Measurements from ENCODE around the gene CTDSP2. TPM values are rescaled to one million over a fixed set of nuclear protein-coding genes. Genes with fewer than 3 reads are reported as not detected.
A peak's percentile ranks its signal among the peaks of the same experiment; 100 is the strongest.

CTDSP2 gene
- total and polyA plus RNA-seq, 7 donors, result 85.3 to 183 (median 122) TPM

DNA sequence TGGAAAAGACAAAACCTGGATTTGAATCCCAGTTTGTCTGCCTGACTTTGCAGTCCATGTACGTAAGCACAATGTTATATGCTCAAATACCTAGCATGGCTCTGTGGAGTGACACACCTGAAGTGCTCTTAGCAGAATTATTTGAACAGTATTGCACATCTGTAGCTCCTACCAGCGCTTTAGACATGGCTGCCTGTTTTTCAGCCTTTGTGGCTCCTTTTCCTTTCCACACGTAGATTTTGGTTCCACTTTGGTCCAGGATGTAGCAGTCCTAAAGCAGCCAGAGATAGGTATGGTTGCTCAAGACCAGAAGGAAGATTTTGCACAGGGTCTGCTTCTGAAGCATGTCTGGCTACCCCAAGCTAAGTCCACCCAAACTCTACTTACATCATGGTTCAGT, 37.1 kb downstream of the CTDSP2 start:
- 93 to 94% methylated on average over 3 of the region's 3 CpGs for WGBS, 2 donors
- TF ChIP-seq, protein P1, sequence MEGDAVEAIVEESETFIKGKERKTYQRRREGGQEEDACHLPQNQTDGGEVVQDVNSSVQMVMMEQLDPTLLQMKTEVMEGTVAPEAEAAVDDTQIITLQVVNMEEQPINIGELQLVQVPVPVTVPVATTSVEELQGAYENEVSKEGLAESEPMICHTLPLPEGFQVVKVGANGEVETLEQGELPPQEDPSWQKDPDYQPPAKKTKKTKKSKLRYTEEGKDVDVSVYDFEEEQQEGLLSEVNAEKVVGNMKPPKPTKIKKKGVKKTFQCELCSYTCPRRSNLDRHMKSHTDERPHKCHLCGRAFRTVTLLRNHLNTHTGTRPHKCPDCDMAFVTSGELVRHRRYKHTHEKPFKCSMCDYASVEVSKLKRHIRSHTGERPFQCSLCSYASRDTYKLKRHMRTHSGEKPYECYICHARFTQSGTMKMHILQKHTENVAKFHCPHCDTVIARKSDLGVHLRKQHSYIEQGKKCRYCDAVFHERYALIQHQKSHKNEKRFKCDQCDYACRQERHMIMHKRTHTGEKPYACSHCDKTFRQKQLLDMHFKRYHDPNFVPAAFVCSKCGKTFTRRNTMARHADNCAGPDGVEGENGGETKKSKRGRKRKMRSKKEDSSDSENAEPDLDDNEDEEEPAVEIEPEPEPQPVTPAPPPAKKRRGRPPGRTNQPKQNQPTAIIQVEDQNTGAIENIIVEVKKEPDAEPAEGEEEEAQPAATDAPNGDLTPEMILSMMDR (IDR thresholded peaks at IDR 0.05), result no peak
- no peak for TF ChIP-seq POLR2A (IDR thresholded peaks at IDR 0.05)
- no peak for TF ChIP-seq POLR2AphosphoS5 (IDR thresholded peaks at IDR 0.05)
- no peak for TF ChIP-seq EP300 (IDR thresholded peaks at IDR 0.05)
- Histone ChIP-seq H3K4me1 (peaks cover 0 to 11% (median 2%) of the 10 kb centered on the region in 4 donors), H3K27me3 (no peaks in the 10 kb centered on the region), H3K27ac (no peak overlapping the region), H3K4me3 (no peak overlapping the region), H3K36me3 (peaks cover 9 to 74% (median 22%) of the 10 kb centered on the region in 4 donors), H3K9me3 (no peaks in the 10 kb centered on the region)
- no peak for DNase-seq
- intact Hi-C loops (cut with DNase I), result no loop called here

DNA sequence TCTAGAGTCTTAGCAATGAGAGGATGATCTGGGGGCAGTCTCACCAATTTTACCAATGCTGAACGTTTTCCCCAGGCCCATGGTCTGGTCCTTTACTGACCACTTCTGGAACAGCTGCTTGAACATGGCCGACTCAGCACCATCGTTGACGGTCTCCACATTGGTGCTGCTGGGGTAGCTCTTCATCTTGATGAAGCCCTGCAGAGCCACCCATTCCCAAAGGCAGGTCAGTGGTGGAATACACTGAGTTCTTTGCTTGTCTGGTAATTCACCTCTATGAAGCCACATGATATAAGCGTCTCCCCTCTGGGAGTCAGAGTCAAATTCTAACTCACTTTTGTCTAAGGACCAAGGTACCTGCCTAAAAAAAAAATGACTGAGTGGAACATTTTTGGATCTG, 38.2 kb downstream of the CTDSP2 start:
- Histone ChIP-seq H3K36me3 (peaks cover 9 to 78% (median 22%) of the 10 kb centered on the region in 4 donors), H3K4me1 (peaks cover 0 to 13% (median 4%) of the 10 kb centered on the region in 4 donors), H3K27me3 (no peaks in the 10 kb centered on the region), H3K4me3 (no peak overlapping the region), H3K27ac (no peak overlapping the region), H3K9me3 (no peaks in the 10 kb centered on the region)
- DNase-seq, result no peak
- WGBS, 2 donors, result 91 to 94% methylated on average over 5 of the region's 5 CpGs
- intact Hi-C loops (cut with DNase I), result no loop called here
- TF ChIP-seq, protein P1 (IDR thresholded peaks at IDR 0.05), result no peak
- no peak for TF ChIP-seq POLR2A (IDR thresholded peaks at IDR 0.05)

DNA sequence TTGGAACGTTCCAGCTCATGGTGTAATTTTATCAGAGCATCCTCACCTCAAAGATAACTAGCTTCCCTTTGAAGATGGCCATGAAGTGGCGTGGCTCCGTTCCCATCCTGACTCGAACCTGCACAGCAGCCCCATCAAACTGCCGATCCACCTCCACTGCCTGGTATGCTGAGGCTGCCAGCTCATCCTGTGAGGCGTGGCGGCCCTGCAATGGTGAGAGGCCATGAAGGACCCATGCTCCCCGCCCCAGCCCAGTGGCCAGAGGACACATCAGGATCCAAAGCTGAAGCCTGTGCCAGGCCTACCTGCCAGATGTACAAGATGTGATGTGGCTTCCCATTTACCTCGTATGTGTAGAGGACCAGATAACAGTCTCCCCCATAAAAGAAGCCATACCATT, 39.2 kb downstream of the CTDSP2 start:
- intact Hi-C loops (cut with DNase I), result no loop called here
- WGBS, 2 donors, result 92 to 93% methylated on average over 9 of the region's 9 CpGs
- DNase-seq, result no peak
- TF ChIP-seq, protein P1 (IDR thresholded peaks at IDR 0.05), result no peak
- TF ChIP-seq EP300 (IDR thresholded peaks at IDR 0.05) (no peak), POLR2A (IDR thresholded peaks at IDR 0.05) (no peak), POLR2AphosphoS5 (IDR thresholded peaks at IDR 0.05) (no peak)
- peaks cover 0 to 13% (median 5%) of the 10 kb centered on the region in 4 donors for H3K4me1 ChIP-seq
- no peaks in the 10 kb centered on the region for H3K9me3 ChIP-seq
- H3K36me3 ChIP-seq, result peaks cover 9 to 80% (median 25%) of the 10 kb centered on the region in 4 donors
- H3K27ac ChIP-seq, result no peak overlapping the region
- H3K4me3 ChIP-seq, result no peak overlapping the region
- H3K27me3 ChIP-seq, result no peaks in the 10 kb centered on the region

DNA sequence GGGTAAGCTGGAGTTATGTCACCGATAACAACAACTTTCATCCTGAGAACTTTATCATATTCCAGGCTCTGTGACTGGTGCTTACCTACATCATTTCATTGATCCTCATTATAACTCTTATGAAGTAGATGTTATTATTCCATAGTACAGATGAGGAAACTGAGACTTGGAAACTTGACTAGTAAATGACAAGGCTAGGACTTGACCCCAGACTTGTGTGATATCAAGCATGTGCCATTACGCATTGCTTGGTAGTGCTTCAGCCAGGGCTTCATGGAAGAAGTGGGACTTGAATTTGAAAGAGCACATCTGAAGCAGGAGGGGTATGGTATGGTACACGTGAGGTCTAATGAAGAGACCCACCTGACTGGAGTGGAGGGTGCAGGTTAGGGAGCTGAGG, 39.9 kb downstream of the CTDSP2 start:
- WGBS, 2 donors, result 98% methylated on average over 3 of the region's 3 CpGs
- no peak overlapping the region for H3K4me3 ChIP-seq
- TF ChIP-seq EP300 (IDR thresholded peaks at IDR 0.05), result no peak
- TF ChIP-seq, protein P1 (IDR thresholded peaks at IDR 0.05), result no peak
- no peak for TF ChIP-seq POLR2A (IDR thresholded peaks at IDR 0.05)
- peaks cover 9 to 82% (median 25%) of the 10 kb centered on the region in 4 donors for H3K36me3 ChIP-seq
- no peak for DNase-seq
- H3K9me3 ChIP-seq, result no peaks in the 10 kb centered on the region
- intact Hi-C loops (cut with DNase I), result no loop called here
- no peak overlapping the region for H3K27ac ChIP-seq
- no peaks in the 10 kb centered on the region for H3K27me3 ChIP-seq
- H3K4me1 ChIP-seq, result peaks cover 0 to 13% (median 5%) of the 10 kb centered on the region in 4 donors

DNA sequence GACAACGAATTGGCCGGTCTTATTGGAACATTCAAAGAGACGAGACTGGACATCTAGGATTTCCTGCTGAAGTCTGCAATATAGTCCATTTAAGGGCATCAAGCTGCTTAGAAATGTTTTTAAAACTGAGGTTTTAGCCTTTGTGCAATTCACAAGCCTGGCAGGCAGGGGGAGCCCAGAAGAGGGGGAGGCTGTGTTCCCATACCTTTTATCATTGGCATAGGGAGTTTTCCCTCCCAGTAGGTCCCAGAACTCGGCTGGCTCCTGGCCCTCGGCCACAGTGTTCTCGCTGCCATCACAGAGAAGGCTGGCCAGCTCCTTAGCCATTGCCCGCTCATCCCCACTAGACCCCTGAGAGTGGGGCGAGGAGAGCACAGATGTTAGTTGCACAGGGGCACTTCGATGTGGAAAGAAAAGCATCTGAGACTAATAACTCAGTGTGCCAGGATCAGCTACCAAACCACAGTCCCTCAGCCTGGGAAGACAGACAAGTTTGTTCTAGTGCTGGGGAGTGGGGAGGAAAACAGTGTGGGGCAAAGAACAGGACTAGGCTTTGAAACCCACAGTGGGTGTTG, 43.1 kb downstream of the CTDSP2 start:
- intact Hi-C loops (cut with DNase I), result loop anchor here (1.0 to 2.0 kb wide), 2 partner anchors 25 to 102 kb away; no protein-coding TSS in a partner anchor
- Histone ChIP-seq H3K27me3 (no peaks in the 10 kb centered on the region), H3K9me3 (no peaks in the 10 kb centered on the region), H3K4me1 (peaks cover 0 to 8% (median 5%) of the 10 kb centered on the region in 4 donors), H3K27ac (peak overlapping the region in 1 of 4 donors; percentile 38), H3K4me3 (no peak overlapping the region), H3K36me3 (peaks cover 9 to 80% (median 35%) of the 10 kb centered on the region in 4 donors)
- no peak for DNase-seq
- 56 to 65% methylated on average over 9 of the region's 9 CpGs for WGBS, 2 donors
- TF ChIP-seq POLR2A (IDR thresholded peaks at IDR 0.05) (no peak), EP300 (IDR thresholded peaks at IDR 0.05) (no peak), POLR2AphosphoS5 (IDR thresholded peaks at IDR 0.05) (peak in 1 of 4 donors; percentile 16)
- TF ChIP-seq, protein P1 (IDR thresholded peaks at IDR 0.05), result peak; percentile 47 to 82 (median 68)

Measured in sigmoid colon (tissue), 7 donors.